Vagina (tissue), 2 donors: ENCODE measurements around the gene FSD1L.

ENCODE experiments used
- POLR2A ChIP-seq, 2 donors: fragments of 450-650 bp; IDR thresholded peaks; one replicate each; pipeline ENCODE4 v1.6.1; 2017; ENCODE audit warnings: antibody characterized with exemption in 2 of 2, mild to moderate bottlenecking in 2 of 2, moderate library complexity in 2 of 2
- POLR2AphosphoS5 ChIP-seq, 2 donors: sonication (generic); formaldehyde crosslinking; IDR thresholded peaks; one replicate each; pipeline ENCODE4 v1.9.0; 2017; ENCODE audit warnings: antibody characterized with exemption in 2 of 2, mild to moderate bottlenecking in 2 of 2, low read depth in 1 of 2; ENCODE audit not compliant: insufficient read depth in 1 of 2
- TF ChIP-seq, protein P1 (sequence below), 3 experiments: fragments of 450-650 bp in 2 of 3; fragments of 200-600 bp in 1 of 3; sonication (generic) in 1 of 3; IDR thresholded peaks; one replicate each; pipeline ENCODE4 v1.5.1; 2017 to 2019; ENCODE audit warnings: antibody characterized with exemption in 3 of 3, mild to moderate bottlenecking in 2 of 3, moderate library complexity in 2 of 3

- TF ChIP-seq, protein P1, sequence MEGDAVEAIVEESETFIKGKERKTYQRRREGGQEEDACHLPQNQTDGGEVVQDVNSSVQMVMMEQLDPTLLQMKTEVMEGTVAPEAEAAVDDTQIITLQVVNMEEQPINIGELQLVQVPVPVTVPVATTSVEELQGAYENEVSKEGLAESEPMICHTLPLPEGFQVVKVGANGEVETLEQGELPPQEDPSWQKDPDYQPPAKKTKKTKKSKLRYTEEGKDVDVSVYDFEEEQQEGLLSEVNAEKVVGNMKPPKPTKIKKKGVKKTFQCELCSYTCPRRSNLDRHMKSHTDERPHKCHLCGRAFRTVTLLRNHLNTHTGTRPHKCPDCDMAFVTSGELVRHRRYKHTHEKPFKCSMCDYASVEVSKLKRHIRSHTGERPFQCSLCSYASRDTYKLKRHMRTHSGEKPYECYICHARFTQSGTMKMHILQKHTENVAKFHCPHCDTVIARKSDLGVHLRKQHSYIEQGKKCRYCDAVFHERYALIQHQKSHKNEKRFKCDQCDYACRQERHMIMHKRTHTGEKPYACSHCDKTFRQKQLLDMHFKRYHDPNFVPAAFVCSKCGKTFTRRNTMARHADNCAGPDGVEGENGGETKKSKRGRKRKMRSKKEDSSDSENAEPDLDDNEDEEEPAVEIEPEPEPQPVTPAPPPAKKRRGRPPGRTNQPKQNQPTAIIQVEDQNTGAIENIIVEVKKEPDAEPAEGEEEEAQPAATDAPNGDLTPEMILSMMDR (IDR thresholded peaks at IDR 0.05) = no peak
- TF ChIP-seq POLR2AphosphoS5 (IDR thresholded peaks at IDR 0.05; ENCODE audit: insufficient read depth in 1 of 2, low read depth in 1 of 2) (no peak), POLR2A (IDR thresholded peaks at IDR 0.05) (no peak)
Measured at GRCh38 chr9:105458404-105458803, 10.6 kb downstream of the FSD1L start.
